Endothelial cell (in vitro differentiated cells): ENCODE measurements around the gene MTF1. TPM values are rescaled to one million over a fixed set of nuclear protein-coding genes. Genes with fewer than 3 reads are reported as not detected.

Experiments used
- DNase-seq: peaks from one replicate; pipeline ENCODE4 v3.0.0; 2021; ENCODE audit warnings: low spot score
- H3K27ac Mint-ChIP-seq: one replicate; pipeline ENCODE4 v1.8.0; 2021; ENCODE audit warnings: mixed read lengths, inconsistent platforms; ENCODE audit not compliant: unreplicated experiment
- H3K27me3 Mint-ChIP-seq: one replicate; pipeline ENCODE4 v1.8.0; 2021; ENCODE audit warnings: mild to moderate bottlenecking, moderate library complexity, mixed read lengths, inconsistent platforms; ENCODE audit not compliant: unreplicated experiment
- H3K36me3 Mint-ChIP-seq: one replicate; pipeline ENCODE4 v1.8.0; 2021; ENCODE audit warnings: mild to moderate bottlenecking, low read depth, mixed read lengths, inconsistent platforms; ENCODE audit not compliant: unreplicated experiment
- H3K4me1 Mint-ChIP-seq: one replicate; pipeline ENCODE4 v1.8.0; 2021; ENCODE audit warnings: mild to moderate bottlenecking, mixed read lengths, inconsistent platforms; ENCODE audit not compliant: unreplicated experiment
- H3K4me3 Mint-ChIP-seq: one replicate; pipeline ENCODE4 v1.8.0; 2021; ENCODE audit warnings: mild to moderate bottlenecking, mixed read lengths, inconsistent platforms; ENCODE audit not compliant: unreplicated experiment
- H3K9me3 Mint-ChIP-seq: one replicate; pipeline ENCODE4 v1.8.0; 2021; ENCODE audit warnings: mixed read lengths, inconsistent platforms; ENCODE audit not compliant: unreplicated experiment
- total RNA-seq: library from RNA; stranded (reverse); fragmentation: NEBNext Ultra II Directional; extraction: Animal tissue kit (Norgen Biotek cat#: 25700); gene quantifications from one replicate; pipeline ENCODE4 v1.2.1, GENCODE V29; 2021; ENCODE audit not compliant: unreplicated experiment
- TF ChIP-seq, protein P1 (sequence below): fragments of 200-600 bp; sonication (generic); IDR thresholded peaks from one replicate; pipeline ENCODE4 v1.5.0; 2021; ENCODE audit warnings: antibody characterized with exemption; ENCODE audit not compliant: unreplicated experiment

The MTF1 gene
- total RNA-seq, 1 donor from 2014 or later, result 10.1 TPM

DNA sequence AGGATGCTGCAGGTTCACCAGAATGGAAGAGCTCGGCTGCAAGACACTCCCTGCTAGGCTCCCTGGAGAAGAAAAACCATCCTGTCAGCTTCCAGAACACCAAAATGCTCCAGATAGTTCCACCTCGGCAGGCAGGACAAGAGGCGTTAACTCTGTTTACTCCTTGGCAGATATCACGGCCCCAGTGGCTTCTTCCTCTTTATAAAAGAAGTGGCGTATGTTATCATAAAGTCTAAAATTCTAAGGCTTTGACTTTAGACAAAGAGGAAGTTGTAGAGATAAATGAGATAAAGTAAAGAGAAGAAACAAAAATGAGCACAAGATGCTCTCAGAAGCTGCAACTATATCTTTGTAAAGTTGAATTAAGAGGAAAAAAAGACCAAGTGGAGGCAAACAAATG, 24.3 kb upstream of the MTF1 start:
- Mint-ChIP-seq H3K36me3 (peaks cover 29% of the 10 kb centered on the region), H3K27ac (no peak overlapping the region)

DNA sequence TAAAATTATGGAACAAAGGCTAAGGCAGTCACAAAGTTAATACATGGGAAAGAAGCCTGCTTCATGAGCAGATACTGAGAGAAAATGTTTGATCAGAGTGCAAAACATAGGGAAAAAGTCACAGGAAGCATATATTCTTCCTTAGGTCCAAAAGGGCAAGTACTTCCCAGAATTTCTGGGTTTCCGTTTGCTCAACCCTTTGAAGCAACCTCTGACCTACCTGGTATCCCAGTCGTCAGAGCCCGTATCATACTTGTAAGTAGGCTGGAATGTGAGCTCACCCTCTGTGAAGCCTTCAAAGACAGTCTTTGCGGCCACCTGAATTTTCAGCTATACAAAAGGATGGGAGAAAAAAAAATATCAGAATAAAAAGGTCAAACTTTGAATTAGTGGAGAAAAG, 20.5 kb upstream of the MTF1 start:
- H3K9me3 Mint-ChIP-seq, result no peaks in the 10 kb centered on the region
- no peaks in the 10 kb centered on the region for H3K27me3 Mint-ChIP-seq
- TF ChIP-seq, protein P1, sequence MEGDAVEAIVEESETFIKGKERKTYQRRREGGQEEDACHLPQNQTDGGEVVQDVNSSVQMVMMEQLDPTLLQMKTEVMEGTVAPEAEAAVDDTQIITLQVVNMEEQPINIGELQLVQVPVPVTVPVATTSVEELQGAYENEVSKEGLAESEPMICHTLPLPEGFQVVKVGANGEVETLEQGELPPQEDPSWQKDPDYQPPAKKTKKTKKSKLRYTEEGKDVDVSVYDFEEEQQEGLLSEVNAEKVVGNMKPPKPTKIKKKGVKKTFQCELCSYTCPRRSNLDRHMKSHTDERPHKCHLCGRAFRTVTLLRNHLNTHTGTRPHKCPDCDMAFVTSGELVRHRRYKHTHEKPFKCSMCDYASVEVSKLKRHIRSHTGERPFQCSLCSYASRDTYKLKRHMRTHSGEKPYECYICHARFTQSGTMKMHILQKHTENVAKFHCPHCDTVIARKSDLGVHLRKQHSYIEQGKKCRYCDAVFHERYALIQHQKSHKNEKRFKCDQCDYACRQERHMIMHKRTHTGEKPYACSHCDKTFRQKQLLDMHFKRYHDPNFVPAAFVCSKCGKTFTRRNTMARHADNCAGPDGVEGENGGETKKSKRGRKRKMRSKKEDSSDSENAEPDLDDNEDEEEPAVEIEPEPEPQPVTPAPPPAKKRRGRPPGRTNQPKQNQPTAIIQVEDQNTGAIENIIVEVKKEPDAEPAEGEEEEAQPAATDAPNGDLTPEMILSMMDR, result no peak
- no peak overlapping the region for H3K4me3 Mint-ChIP-seq
- no peak overlapping the region for H3K27ac Mint-ChIP-seq
- DNase-seq, result no peak
- peaks cover 14% of the 10 kb centered on the region for H3K36me3 Mint-ChIP-seq
- no peaks in the 10 kb centered on the region for H3K4me1 Mint-ChIP-seq

More for the DNA sequence above, 24.3 kb upstream of the MTF1 start:
- TF ChIP-seq, protein P1, result no peak
- DNase-seq, result no peak
- Mint-ChIP-seq H3K27me3 (no peaks in the 10 kb centered on the region), H3K4me1 (no peaks in the 10 kb centered on the region), H3K9me3 (no peaks in the 10 kb centered on the region), H3K4me3 (no peak overlapping the region)

DNA sequence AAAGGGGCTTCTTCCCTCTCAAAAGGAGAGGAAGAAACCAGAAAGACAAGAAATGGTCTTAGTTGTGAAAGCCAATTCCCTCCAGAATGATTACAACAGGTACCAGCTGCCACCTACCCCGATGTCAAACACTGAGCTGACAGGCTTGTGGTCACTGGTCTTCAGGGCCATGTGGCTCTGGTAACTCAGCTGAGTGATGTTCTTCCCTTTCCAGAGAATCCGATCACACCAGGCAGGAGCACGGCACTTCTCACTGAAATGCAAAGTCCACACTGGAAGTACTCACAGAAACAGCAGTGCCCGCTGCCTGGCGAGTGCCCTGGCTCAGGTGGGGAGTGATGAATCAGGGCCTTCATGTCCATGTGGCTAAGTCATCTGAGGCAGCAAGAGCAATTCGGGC, 18.7 kb upstream of the MTF1 start:
- Mint-ChIP-seq H3K9me3 (no peaks in the 10 kb centered on the region), H3K4me3 (no peak overlapping the region), H3K36me3 (peaks cover 20% of the 10 kb centered on the region), H3K4me1 (no peaks in the 10 kb centered on the region), H3K27ac (no peak overlapping the region), H3K27me3 (no peaks in the 10 kb centered on the region)
- TF ChIP-seq, protein P1, result no peak
- no peak for DNase-seq

DNA sequence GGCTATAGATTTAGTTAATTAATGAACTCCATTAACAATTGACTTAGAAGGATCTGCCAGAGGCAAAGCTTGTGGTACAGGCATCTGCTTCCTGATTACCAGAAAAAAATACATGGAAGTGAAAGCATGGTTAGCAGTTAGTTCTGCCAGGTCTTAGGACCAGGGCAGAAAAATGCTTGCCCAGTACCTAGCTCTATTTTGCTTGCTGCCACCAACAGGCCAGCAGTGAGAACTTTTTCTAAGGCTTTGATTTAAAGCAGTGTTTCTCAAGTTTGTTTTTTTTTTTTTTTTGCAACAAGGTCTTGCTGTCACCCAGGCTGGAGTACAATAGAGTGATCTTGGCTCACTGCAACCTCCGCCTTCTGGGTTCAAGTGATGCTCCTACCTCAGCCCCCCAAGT, 16.4 kb upstream of the MTF1 start:
- no peaks in the 10 kb centered on the region for H3K4me1 Mint-ChIP-seq
- no peaks in the 10 kb centered on the region for H3K27me3 Mint-ChIP-seq
- H3K27ac Mint-ChIP-seq, result no peak overlapping the region
- no peaks in the 10 kb centered on the region for H3K9me3 Mint-ChIP-seq
- DNase-seq, result no peak
- no peak overlapping the region for H3K4me3 Mint-ChIP-seq
- H3K36me3 Mint-ChIP-seq, result peaks cover 13% of the 10 kb centered on the region
- TF ChIP-seq, protein P1, result no peak

DNA sequence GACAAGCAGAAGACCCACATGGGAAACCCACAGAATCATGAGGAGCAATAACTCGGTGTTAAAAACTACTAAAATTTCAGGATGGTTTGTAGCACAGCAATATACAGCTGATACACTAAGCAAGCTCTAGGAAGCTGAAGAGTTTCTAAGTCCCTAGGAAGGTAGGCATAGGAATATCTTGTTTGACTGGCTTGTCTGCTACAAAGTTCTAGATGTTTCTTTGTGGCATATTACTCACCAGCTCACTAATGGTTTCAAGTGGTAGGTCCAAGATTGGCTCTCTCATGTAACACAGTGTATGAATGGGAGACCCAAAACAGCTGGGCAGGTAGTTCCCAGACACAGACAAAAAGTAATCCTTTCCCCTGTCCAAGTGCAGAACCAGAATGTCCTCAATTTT, 13.3 kb upstream of the MTF1 start:
- peaks cover 19% of the 10 kb centered on the region for H3K36me3 Mint-ChIP-seq

More for the DNA sequence above, 13.3 kb upstream of the MTF1 start:
- DNase-seq, result no peak
- Mint-ChIP-seq H3K27me3 (no peaks in the 10 kb centered on the region), H3K4me1 (no peaks in the 10 kb centered on the region), H3K27ac (no peak overlapping the region), H3K9me3 (no peaks in the 10 kb centered on the region), H3K4me3 (no peak overlapping the region)
- TF ChIP-seq, protein P1, result no peak
